ENCODE results near the gene KIF24.

KIF24 gene

DNA sequence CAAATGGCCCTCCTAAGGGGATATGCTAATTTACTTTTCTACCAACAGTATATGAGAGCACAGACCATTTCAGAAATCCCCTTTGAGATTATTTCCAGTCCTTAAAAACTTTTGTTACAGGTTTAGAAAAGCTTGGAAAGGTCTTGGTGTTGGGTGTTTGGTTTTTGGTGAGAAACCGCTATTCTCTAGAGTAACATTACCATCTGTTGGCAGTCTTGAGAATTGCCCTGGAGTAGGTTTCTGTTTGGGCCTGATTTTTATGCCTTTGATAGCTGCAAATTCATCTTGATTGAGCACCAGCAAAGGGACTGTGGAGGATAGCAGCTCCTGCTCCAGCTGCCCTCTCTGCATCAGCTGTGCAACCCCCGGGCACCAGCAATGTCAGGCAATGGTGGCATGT lies 8.3 kb upstream of the KIF24 start:
- TF ChIP-seq GATA3 (IDR thresholded peaks at IDR 0.05; ENCODE audit: low read depth, low read length) (no peak), GATA2 (IDR thresholded peaks at IDR 0.05; ENCODE audit: low read depth, low read length) (no peak)

DNA sequence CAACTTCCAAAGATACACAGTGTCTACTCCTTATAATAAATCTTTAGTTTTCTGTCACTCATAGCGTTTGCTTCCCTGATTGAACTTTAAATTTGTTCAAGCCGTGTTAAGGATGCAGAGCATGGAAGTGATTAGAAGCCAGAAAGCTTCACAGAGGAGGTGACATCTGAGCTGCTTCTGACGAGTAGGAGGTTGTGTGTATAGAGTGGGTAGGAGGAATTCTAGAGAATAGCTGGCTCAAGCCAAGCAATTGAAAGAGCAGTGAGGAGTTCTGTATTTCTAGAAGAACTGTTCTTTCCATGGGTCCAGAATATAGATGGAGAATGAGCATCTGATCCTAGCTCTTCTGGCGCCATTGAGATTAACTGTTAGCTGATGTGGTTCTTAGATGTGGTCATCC lies 6.3 kb upstream of the KIF24 start:
- TF ChIP-seq GATA3 (IDR thresholded peaks at IDR 0.05; ENCODE audit: low read depth, low read length) (no peak), GATA2 (IDR thresholded peaks at IDR 0.05; ENCODE audit: low read depth, low read length) (no peak)

DNA sequence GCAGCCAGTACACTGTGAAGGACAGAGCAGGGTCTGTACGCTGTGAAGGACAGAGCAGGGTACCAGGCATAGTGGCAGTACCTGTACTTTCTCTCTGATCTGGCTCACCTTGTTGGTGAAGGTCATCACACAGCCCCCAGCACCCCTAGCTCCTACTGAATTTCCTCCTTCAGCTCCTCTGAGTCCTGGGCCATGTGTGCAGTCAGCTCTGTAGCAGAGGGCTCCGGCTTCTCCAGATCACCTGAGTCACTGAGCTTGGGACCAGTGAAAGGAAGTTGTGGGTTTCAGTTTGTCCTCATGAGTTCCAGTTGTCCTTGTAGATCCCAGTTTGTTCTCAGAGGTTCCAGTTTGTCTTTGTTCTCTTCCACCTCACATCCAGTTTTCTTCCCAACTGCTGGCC lies 5.8 kb upstream of the KIF24 start:
- TF ChIP-seq GATA2 (IDR thresholded peaks at IDR 0.05; ENCODE audit: low read depth, low read length) (no peak), GATA3 (IDR thresholded peaks at IDR 0.05; ENCODE audit: low read depth, low read length) (no peak)

DNA sequence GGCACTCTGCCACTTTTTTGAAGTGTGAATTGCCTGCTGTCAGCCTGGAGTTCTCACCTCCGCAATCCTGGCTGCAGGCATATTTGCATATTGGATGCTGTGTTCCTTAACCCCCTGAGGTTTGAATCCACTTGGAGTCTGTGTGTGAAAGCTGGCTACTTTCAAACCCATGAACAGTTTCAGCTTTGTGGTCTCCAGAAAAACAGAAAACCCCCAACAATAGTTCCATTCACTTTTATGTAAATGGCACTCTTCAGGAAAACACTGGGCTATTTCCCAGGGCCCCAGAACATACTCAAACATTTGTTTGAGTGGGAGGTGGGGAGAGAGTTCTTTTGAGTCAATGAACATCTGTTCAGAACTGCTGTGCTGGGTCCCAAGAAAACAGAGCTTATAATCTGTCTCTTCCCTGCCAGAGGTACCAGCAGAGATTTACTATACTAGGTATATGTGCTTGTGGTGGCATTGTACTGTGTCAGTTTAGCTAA lies 5.3 kb upstream of the KIF24 start:
- TF ChIP-seq GATA2 (IDR thresholded peaks at IDR 0.05; ENCODE audit: low read depth, low read length) (no peak), GATA3 (IDR thresholded peaks at IDR 0.05; ENCODE audit: low read depth, low read length) (no peak)

DNA sequence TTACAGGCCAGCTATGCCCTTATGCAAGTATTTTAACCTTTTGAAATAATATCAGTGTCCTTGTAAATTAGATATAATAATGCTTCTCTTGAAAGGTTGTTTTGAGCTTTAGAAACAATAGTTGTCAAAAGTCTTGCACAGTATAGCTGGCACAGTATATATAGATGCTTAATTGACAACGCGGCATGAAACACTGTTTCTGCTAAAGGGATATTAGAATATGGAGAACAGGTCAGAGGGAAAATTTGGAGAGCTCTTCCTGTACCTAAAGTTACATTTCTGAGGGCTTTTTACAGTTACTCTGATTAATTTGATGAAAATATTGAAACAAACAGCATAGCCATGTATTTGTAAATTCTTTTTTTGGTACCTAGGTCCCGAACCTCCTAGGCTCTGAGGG lies 4.8 kb upstream of the KIF24 start:
- TF ChIP-seq GATA3 (IDR thresholded peaks at IDR 0.05; ENCODE audit: low read depth, low read length), result no peak
- TF ChIP-seq GATA2 (IDR thresholded peaks at IDR 0.05; ENCODE audit: low read depth, low read length), result no peak

DNA sequence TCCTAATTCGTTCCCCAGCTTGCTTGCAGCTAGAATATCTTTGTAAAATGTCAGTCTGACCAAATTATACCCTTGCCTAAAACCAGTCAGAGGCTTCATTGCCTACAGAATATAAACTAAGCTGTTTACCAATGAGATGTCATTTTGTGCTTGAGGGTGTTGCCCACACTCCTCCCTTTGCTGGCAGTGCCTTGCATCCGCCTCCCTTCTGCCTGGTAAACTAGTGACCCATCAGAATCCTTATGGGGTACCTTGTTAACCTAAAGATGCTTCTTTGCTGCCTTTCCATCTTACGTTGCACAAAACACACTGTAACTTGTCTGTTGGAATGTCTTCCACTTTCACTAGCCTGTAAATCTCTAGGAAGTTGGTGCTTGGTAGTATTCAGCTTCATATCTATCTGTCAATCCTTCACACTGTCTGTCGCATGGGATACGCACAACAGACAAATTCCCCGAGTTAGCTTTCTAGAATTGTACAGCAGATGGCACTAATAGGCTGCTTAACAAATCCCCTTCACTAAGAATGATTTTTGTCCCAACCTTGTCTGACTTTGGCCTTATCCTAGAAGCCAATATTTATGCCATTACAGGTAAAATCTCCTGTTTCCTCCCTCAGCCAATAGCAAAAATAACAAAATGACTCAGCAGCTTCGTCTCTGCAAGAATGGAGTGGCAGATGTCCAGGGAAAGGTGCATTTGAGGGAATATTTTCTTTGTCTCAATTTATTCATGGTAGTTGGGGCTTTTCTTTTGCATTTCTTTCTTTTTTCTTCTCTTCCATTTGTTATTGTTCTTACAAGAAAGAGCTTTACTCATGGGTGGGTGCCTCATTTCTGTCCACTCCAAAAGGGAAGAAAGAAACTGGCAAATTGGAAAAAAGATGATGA lies 3.3 kb upstream of the KIF24 start:
- TF ChIP-seq GATA3 (IDR thresholded peaks at IDR 0.05; ENCODE audit: low read depth, low read length) (no peak), GATA2 (IDR thresholded peaks at IDR 0.05; ENCODE audit: low read depth, low read length) (no peak)

DNA sequence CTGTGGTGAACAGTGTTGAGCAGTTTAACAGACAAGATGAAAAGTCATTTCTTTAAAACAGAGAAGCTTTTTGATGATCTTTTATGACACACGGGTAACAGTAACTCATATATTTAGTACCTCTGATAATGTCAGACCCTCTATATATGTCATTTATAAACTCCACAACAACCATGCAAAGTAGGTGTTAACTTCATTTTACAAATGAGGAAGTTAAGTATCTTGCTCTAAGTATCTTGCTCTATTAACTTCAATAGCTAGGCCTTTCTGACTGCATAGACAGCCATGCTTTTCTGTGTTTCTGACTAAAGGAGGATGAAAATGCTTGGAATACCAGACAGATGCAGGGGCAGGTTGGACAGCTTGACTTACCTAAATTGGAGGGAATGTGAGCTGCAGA lies 2.1 kb upstream of the KIF24 start:
- no peak for TF ChIP-seq GATA3 (IDR thresholded peaks at IDR 0.05; ENCODE audit: low read depth, low read length)
- no peak for TF ChIP-seq GATA2 (IDR thresholded peaks at IDR 0.05; ENCODE audit: low read depth, low read length)

DNA sequence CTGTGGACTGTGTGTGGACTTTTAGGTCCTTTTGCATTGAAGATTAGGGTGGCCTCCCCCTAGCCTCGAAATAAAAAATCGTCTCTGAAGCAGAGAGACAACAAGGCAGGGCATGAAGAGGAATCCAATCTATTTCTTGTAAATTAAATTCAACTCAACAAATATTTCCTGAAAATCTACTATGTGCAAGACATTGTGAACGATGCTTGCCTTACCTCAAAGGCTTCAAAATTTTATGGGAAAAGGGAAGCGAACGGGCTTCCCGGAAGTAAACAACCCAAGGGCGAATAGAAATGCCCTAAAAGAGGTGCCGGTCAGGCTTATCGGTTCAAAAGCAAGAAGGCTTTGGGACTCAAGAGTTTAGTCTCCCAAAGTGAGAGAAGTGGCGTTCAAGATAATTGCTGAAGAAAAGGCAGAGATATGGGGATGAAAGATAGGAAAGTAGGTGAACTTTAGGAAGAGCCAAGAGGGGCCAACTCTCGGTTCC lies 525 bp downstream of the KIF24 start:
- TF ChIP-seq GATA2 (IDR thresholded peaks at IDR 0.05; ENCODE audit: low read depth, low read length) (no peak), GATA3 (IDR thresholded peaks at IDR 0.05; ENCODE audit: low read depth, low read length) (no peak)

DNA sequence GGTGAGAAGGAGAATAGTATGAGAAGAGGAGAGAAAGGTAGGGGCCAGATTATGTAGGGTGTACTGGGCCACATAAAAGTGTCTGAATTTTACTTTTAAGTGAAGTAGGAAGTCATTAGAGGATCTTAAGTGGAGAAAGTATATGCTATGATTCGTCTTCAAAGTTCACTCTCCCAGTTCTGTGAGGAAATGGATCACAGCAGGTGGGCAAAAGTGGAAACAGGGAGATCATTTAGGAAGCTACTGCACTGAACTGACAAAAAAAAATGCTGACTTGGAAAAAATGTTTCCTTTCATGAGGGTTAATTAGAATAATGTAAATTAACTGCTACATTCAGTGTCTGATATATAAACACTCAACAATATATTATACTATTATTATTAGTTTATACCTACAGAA lies 2.4 kb downstream of the KIF24 start:
- no peak for TF ChIP-seq GATA2 (IDR thresholded peaks at IDR 0.05; ENCODE audit: low read depth, low read length)
- TF ChIP-seq GATA3 (IDR thresholded peaks at IDR 0.05; ENCODE audit: low read depth, low read length), result no peak

DNA sequence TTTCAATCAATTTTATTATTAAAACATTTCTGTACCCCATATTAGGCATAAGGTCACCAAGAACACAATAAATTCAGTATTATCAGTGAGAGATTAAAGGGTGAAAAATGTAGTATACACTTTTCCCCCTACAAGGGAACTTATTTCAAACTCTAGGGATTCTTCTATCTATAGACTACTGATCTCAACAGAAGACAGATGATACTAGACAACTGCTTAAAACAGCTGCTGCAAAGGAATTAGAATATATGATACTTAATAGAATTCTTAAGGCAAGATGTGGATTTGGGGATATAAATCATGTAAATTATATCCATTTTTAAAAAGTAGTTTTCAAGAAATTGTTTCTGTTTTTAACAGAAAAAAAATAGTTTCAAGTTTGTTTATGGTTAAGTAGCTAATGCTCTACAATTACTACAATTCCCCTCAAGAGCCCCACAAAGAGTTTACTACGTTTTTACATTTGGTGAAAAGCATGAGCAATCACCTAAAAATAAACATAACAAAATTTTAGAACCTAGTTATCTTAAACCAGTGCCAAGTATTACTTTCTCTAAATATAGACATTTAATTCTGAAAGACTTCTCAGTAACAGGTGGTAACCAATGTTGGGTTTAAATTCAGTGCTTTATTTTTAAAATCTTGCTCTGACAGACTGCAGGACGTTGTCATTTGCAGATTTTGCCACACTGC lies 6.0 kb downstream of the KIF24 start:
- TF ChIP-seq GATA2 (IDR thresholded peaks at IDR 0.05; ENCODE audit: low read depth, low read length) (no peak), GATA3 (IDR thresholded peaks at IDR 0.05; ENCODE audit: low read depth, low read length) (no peak)

DNA sequence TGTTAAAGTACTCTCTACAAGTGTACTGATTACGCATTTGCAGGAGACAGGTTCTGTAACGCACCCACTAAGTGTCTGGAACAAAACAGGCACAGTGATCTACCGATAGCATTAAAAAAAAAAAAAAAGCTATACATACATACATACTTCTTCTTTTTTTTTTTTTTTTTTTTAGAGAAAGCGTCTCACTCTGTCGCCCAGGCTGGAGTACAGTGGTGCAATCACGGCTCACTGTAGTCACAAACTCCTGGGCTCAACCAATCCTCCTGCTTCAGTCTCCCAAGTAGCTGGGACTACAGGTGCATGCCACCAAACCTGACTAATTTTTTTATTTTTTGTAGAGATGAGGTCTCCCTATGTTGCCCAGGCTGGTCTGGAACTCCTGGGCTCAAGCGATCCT lies 7.6 kb downstream of the KIF24 start:
- TF ChIP-seq GATA3 (IDR thresholded peaks at IDR 0.05; ENCODE audit: low read depth, low read length), result no peak
- no peak for TF ChIP-seq GATA2 (IDR thresholded peaks at IDR 0.05; ENCODE audit: low read depth, low read length)

DNA sequence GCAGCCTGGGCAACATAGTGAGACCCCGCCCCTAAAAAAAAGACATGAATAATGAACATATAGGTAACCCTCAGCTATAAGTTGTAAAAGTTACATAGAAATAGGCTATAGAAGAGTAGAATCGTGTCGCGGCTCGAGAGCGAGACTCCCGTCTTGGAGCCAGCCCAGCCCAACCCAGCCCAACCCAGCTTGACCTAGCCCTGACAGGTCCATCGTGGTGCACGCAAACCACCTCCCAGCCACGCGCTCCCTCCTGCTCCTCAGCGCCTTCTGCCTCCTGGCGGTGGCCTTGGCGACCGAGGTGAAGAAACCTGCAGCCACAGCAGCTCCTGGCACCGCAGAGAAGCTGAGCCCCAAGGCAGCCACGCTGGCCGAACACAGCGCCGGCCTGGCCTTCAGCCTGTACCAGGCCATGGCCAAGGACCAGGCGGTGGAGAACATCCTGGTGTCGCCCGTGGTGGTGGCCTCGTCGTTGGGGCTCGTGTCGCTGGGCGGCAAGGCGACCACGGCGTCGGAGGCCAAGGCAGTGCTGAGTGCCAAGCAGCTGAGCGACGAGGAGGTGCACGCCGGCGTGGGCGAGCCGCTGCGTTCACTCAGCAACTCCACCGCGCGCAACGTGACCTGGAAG lies 10.8 kb downstream of the KIF24 start:
- TF ChIP-seq GATA2 (IDR thresholded peaks at IDR 0.05; ENCODE audit: low read depth, low read length), result no peak

DNA sequence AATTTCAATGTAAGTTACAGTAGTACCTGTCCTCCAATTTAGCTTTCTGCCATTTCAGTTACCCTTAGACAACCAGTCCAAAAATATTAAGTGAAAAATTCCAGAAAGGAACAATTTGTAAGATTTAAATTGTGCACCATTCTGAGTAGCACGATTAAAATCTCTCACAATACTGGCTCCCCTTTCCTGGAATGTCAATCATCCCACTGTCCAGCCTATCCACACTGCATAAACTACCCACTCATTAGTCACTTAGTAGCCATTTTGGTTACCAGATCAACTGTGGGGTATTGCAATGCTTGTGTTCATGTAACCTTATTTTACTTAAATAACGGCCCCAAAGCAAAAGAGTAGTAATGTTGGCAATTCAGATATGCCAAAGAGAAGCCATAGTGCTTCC lies 11.6 kb downstream of the KIF24 start:
- no peak for TF ChIP-seq GATA3 (IDR thresholded peaks at IDR 0.05; ENCODE audit: low read depth, low read length)
- TF ChIP-seq GATA2 (IDR thresholded peaks at IDR 0.05; ENCODE audit: low read depth, low read length), result no peak

DNA sequence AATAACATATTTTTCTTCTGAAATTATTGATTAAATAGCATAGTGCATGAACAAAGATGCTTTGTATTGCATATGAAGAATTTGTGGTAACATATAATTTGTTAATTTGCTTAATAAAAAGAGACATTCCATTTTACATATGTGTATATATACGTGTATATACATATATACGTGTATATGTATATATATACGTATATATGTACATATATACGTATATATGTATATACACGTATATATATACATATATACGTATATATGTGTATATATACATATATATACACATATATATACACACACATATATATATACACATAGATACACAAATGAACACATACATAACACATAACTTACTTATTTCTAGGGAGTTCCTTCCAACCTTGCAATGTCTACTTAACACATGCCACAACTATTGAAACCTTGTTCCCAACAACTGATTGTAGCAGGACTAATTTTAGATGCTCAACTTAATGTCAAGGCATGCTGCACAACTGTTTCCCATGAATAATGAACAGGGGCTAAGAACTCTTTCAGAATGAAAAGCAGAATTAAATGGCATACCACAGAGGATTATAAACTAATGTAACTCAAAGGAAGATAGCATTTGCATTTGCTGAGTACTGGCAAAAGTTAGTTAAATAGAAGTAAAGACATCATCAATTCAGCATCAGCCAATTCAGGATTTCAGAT lies 17.4 kb downstream of the KIF24 start:
- TF ChIP-seq GATA2 (IDR thresholded peaks at IDR 0.05; ENCODE audit: low read depth, low read length), result no peak

Measured in SH-SY5Y (cell line).